Mesothelial cell of epicardium (in vitro differentiated cells): ENCODE data around the gene ADAMTSL2. TPM values are rescaled to one million over a fixed set of nuclear protein-coding genes. Genes with fewer than 3 reads are reported as not detected.
A peak's percentile ranks its signal among the peaks of the same experiment; 100 is the strongest.
"Not testable (repeated sequence)": the region's sequence is repeated elsewhere in the genome, so short reads cannot be mapped to it uniquely, and the experiment has no call there.

Experiments used
- DNase-seq, 2 experiments: peaks; one replicate each; pipeline ENCODE4 v3.0.0; 2021; ENCODE audit warnings: low spot score in 2 of 2; ENCODE audit not compliant: unreplicated experiment in 2 of 2
- H3K27ac Mint-ChIP-seq: 2 replicates; pipeline ENCODE4 v1.8.0; 2021; ENCODE audit warnings: mixed read lengths
- H3K27me3 Mint-ChIP-seq: 2 replicates; pipeline ENCODE4 v1.8.0; 2021; ENCODE audit warnings: low read depth, mixed read lengths
- H3K36me3 Mint-ChIP-seq: 2 replicates; pipeline ENCODE4 v1.8.0; 2021; ENCODE audit warnings: mixed read lengths
- H3K4me1 Mint-ChIP-seq: 2 replicates; pipeline ENCODE4 v1.8.0; 2021; ENCODE audit warnings: mixed read lengths
- H3K4me3 Mint-ChIP-seq: 2 replicates; pipeline ENCODE4 v1.8.0; 2021; ENCODE audit warnings: mild to moderate bottlenecking, moderate library complexity, mixed read lengths
- H3K9me3 Mint-ChIP-seq: 2 replicates; pipeline ENCODE4 v1.8.0; 2021; ENCODE audit warnings: mixed read lengths
- total RNA-seq: library from RNA; stranded (reverse); gene quantifications from 3 replicates; pipeline ENCODE4 v1.2.1, GENCODE V29; 2021
- TF ChIP-seq, protein P1 (sequence below): fragments of 200-600 bp; sonication (generic); IDR thresholded peaks from one replicate; pipeline ENCODE4 v1.5.0; 2021; ENCODE audit warnings: antibody characterized with exemption; ENCODE audit not compliant: unreplicated experiment

Gene ADAMTSL2
- total RNA-seq, 1 donor from 2014 or later, result 6.5 TPM

DNA sequence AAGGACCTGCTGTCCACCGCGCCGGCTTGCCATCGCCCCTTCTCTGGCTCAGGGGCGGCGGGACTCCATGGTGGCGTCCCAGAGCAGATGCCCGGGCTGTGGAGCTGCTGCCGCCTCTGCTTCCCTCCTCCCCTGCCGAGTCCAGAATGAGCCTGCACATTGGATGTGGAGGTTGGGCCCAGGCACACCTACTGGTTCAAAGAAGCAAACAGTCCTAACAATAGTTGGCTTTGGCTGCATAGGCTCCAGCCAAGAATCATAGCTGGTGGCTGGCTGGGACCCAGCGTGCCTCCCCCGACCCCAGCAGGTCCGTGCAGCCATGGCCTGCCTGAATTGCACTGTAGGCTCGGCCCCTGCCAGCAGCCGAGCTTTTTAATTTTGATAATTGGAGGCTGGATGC, 25.8 kb downstream of the ADAMTSL2 start:
- no peak for DNase-seq
- H3K4me3 Mint-ChIP-seq, result no peak overlapping the region
- no peak overlapping the region for H3K27ac Mint-ChIP-seq
- no peaks in the 10 kb centered on the region for H3K9me3 Mint-ChIP-seq
- H3K36me3 Mint-ChIP-seq, result no peaks in the 10 kb centered on the region
- TF ChIP-seq, protein P1, sequence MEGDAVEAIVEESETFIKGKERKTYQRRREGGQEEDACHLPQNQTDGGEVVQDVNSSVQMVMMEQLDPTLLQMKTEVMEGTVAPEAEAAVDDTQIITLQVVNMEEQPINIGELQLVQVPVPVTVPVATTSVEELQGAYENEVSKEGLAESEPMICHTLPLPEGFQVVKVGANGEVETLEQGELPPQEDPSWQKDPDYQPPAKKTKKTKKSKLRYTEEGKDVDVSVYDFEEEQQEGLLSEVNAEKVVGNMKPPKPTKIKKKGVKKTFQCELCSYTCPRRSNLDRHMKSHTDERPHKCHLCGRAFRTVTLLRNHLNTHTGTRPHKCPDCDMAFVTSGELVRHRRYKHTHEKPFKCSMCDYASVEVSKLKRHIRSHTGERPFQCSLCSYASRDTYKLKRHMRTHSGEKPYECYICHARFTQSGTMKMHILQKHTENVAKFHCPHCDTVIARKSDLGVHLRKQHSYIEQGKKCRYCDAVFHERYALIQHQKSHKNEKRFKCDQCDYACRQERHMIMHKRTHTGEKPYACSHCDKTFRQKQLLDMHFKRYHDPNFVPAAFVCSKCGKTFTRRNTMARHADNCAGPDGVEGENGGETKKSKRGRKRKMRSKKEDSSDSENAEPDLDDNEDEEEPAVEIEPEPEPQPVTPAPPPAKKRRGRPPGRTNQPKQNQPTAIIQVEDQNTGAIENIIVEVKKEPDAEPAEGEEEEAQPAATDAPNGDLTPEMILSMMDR, result no peak
- peaks cover 6% of the 10 kb centered on the region for H3K27me3 Mint-ChIP-seq
- peaks cover 40% of the 10 kb centered on the region for H3K4me1 Mint-ChIP-seq

DNA sequence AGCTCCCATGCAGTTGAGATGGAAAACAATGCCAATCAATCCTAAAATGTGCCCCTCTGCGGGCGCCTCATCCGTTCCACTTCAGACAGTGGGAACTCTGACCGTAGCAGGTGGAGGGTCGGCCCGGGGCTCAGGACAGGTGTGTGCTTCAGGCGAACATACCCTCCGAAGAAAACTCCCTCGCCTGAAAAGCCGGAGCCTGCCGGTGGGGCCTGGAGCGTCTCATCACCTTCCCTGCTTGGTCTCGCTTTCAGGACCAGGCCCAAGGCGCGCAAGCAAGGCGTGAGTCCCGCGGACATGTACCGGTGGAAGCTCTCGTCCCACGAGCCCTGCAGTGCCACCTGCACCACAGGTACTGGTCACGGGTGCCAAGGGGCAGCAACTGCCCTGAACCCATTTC, 26.4 kb downstream of the ADAMTSL2 start:
- Mint-ChIP-seq H3K4me3 (no peak overlapping the region), H3K27ac (no peak overlapping the region), H3K27me3 (peaks cover 6% of the 10 kb centered on the region), H3K9me3 (no peaks in the 10 kb centered on the region), H3K4me1 (peaks cover 42% of the 10 kb centered on the region), H3K36me3 (no peaks in the 10 kb centered on the region)
- no peak for DNase-seq
- TF ChIP-seq, protein P1, result no peak

DNA sequence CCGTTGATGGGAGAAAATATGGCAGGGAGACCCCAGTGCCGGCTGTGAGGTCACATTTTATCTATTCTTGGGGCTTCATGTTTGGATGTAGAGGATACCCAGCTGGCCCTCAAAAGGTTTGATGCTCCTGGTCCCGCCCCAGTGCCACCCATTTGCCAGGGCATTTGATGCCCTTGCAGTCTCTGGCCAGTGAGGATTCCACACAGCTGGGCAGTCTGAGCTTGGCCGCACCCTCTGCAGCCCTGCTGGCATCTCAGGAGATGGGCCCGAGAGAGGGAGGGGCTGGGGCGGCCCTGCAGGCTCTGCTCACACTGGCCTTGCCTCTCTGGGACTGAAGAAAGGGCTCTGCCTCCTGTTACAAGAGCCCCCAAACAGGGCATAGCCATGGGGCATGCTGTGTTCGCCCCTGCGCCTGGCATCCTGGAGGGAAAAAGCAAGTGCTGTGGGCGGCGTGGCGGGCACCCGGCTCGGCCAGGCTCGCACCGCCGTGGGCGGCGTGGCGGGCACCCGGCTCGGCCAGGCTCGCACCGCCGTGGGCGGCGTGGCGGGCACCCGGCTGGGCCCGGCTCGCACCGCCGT, 27.6 kb downstream of the ADAMTSL2 start:
- no peaks in the 10 kb centered on the region for H3K9me3 Mint-ChIP-seq
- no peak for DNase-seq
- peaks cover 6% of the 10 kb centered on the region for H3K27me3 Mint-ChIP-seq
- H3K4me3 Mint-ChIP-seq, result no peak overlapping the region
- H3K4me1 Mint-ChIP-seq, result peaks cover 39% of the 10 kb centered on the region
- no peak overlapping the region for H3K27ac Mint-ChIP-seq
- H3K36me3 Mint-ChIP-seq, result no peaks in the 10 kb centered on the region
- TF ChIP-seq, protein P1, result no peak

DNA sequence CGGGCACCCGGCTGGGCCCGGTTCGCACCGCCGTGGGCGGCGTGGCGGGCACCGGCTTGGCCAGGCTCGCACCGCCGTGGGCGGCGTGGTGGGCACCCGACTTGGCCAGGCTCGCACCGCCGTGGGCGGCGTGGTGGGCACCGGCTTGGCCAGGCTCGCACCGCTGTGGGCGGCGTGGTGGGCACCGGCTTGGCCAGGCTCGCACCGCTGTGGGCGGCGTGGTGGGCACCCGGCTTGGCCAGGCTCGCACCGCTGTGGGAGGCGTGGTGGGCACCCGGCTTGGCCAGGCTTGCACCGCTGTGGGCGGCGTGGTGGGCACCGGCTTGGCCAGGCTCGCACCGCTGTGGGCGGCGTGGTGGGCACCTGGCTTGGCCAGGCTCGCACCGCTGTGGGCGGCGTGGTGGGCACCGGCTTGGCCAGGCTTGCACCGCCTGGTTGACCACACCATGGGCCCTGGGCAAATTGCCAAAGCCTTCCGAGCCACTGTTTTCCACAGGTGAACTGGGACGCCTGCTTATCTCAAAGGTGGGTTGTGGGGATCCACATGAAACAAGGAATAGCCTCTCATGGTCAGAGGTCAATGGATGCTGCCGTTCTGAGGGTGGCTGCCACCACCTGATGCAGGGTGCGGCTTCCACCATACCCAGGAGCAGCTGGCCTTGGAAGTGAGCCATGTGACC, 28.2 kb downstream of the ADAMTSL2 start:
- TF ChIP-seq, protein P1, result no peak
- H3K36me3 Mint-ChIP-seq, result no peaks in the 10 kb centered on the region
- no peak overlapping the region for H3K4me3 Mint-ChIP-seq
- H3K27ac Mint-ChIP-seq, result peak overlapping the region; percentile 88
- no peak for DNase-seq
- H3K27me3 Mint-ChIP-seq, result peaks cover 6% of the 10 kb centered on the region
- peaks cover 38% of the 10 kb centered on the region for H3K4me1 Mint-ChIP-seq
- H3K9me3 Mint-ChIP-seq, result no peaks in the 10 kb centered on the region

DNA sequence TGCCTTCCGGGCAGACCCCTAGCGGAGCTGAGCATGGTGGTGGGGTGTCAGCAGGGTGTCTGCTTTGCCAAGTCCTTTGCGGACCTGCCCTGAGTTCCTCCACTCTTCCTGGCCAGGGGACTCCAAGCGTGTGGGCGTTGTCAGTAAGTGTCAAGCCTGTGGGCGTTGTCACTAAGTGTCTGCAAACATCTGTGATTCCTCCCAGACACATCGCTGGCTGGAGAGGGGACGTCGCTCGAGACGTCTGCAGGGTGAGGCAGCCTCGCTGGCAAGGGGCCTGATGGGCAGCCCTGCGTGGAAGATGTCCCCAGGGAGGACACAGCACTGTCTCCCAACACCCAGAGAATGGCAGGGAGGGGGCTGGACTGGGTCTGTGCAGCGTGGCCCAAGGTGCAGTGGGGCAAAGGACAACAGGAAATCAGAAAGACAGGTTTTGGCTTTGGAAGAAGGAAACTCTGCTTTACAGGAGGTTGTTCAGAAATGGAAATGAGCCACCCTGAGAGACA, 28.8 kb downstream of the ADAMTSL2 start:
- Mint-ChIP-seq H3K9me3 (no peaks in the 10 kb centered on the region), H3K27me3 (peaks cover 6% of the 10 kb centered on the region), H3K27ac (peak overlapping the region; percentile 88), H3K36me3 (no peaks in the 10 kb centered on the region), H3K4me3 (peak overlapping the region; percentile 10), H3K4me1 (peaks cover 32% of the 10 kb centered on the region)
- DNase-seq, result no peak
- TF ChIP-seq, protein P1, result no peak

DNA sequence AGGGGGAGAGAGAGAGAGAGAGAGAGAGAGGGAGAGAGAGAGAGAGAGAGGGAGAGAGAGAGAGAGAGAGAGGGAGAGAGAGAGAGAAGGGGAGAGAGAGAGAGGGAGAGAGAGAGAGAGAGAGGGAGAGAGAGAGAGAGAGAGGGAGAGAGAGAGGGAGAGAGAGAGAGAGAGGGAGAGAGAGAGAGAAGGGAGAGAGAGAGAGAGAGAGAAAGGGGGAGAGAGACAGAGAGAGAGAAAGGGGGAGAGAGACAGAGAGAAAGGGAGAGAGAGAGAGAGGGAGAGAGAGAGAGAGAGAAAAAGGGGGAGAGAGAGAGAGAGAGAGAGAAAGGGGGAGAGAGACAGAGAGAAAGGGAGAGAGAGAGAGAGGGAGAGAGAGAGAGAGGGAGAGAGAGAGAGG, 29.3 kb downstream of the ADAMTSL2 start:
- peak overlapping the region; percentile 10 for H3K4me3 Mint-ChIP-seq

More for the DNA sequence above, 29.3 kb downstream of the ADAMTSL2 start:
- Mint-ChIP-seq H3K4me1 (peaks cover 27% of the 10 kb centered on the region), H3K27ac (peak overlapping the region; percentile 88)
- DNase-seq, H3K36me3 Mint-ChIP-seq, H3K9me3 Mint-ChIP-seq, H3K27me3 Mint-ChIP-seq: not testable (repeated sequence)
